Stimulated activated CD4-positive, alpha-beta T cell treated with anti-CD3 and anti-CD28 coated beads, Interleukin-12 subunit alpha, Interleukin-12 subunit beta, amount 100 ng/mL, for 24 hours (primary cell): ENCODE data around the gene YBX2.

Source experiments
- DNase-seq, 2 experiments: peaks; one replicate each; pipeline ENCODE4 v3.0.0-alpha.2; 2020; ENCODE audit warnings: low read depth in 2 of 2

Gene YBX2

DNA sequence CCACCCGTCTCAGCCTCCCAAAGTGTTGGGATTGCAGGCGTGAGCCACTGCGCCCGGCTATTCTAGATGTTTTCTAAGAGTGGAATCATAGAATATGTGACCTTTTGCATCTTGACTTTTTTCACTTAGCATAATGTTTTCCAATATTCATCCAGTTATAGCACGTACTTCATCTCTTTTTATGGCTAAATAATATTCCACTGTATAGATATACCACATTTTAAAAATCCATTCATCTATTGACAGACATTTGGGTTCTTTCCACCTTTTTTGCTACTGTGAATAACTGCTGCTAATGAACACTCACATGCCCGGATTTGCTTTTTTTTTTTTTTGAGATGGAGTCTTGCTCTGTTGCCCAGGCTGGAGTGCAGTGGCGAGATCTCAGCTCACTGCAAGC is 9.7 kb upstream of the YBX2 start:
- DNase-seq, result no peak

DNA sequence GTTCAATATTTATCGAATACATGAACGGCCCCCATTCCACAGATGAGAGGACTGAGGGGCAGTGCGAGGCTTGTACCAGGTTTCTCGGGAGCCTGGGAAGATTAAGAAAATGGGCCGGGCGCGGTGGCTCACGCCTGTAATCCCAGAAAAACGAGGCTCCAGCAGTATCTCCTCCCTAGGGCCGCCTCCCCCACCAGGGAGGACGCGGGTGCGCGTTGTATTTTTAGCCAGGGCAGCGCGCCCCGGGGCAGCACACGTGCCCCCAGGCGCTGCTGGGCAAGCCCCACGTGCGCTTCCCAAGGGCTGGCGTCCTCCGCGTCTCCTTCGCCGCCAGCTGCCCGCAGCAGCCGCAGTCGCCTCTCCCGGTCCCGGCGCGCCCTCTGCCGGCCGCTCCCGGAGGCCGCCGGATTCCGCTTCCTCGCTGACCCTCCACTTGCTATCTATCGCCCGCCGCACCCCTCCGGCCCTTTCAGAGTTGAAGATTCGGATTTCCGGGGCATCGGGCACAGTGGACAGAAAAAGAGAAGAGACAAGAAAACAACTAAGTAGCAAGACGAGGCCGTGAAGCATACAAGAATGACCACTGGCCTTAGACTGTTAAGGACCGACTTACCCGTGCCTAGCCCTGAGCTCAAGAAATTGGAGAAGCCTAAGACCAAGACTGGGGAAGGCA is 1.9 kb upstream of the YBX2 start:
- peak in 1 of 2 experiments; percentile 65 for DNase-seq

DNA sequence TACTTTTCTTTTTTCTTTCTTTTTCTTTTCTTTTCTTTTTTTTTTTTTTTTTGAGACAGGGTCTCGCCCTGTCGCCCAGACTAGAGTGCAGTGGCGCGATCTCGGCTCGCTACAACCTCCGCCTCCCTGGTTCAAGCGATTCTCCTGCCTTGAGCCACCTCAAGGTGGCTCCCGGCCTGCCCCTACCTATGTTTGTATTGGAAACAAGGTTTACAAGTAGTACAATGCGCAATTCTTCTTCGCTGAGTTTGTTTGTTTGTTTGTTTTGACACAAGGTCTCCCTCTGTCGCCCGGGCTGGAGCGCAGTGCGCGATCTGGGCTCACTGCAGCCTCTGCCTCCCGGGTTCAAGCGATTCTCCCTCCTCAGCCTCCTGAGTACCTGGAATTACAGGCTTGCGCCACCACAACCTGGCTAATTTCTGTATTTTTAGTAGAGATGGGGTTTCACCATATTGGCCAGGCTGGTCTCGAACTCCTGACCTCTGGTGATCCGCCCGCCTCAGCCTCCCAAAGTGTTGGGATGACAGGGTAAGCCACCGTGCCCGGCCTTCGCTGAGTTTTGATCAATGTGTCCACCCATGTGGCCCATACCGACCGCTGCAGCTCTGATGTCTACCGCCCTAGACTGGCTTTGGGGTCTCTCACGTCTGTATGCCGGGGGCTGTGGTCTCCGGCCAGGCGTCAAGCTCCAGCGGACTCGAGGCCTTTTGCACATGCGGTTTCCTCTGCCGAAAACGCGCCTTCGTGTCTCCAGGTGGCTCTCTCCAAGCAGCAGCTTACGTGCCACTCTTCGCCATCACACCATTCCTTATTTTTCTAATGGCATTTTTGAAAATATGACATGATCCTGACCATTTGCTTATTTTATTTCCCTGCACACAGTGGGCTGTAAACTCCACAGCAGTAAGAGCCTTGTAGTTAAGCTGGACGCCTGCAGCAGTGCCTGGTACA is 1.1 kb upstream of the YBX2 start:
- DNase-seq, result no peak

DNA sequence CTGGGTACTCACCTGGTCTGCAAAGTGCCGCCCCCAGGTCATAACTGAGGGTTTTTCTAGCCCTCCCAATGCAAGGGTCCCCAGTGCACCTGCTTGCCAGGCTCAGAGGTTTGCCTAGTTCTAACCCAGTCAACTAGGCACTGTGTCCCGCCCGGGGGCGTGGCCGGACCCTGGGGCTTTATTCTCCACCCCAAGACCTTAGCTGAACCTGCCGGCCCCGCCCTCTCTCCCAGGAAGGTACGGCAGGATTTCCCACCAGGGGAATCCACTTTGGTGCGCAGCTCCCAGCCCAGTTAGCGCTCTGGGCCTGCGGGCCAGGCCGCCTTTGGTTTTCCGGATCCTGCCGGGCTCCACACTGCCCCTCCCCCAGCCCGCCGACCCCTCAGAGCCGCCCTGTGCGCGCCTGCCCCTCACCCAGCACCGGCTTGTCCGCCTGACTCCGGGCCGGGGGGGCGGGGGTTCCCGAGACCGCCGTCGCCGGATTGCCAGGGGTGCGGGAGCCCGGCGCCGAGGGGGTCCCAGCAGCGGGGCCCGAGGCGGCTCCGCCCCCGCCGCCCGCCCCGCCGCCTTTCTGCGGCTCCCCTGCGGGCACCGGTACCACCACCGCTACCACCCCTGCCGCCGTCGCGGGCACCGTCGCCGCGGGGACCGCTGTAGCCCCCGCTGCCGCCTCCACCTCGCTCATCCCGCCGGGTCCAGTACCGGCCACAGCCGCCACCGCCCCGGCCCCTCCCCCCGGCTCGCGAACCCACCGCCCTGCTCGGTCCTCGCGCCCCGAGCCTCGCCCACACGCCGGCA is 424 bp downstream of the YBX2 start:
- no peak for DNase-seq

DNA sequence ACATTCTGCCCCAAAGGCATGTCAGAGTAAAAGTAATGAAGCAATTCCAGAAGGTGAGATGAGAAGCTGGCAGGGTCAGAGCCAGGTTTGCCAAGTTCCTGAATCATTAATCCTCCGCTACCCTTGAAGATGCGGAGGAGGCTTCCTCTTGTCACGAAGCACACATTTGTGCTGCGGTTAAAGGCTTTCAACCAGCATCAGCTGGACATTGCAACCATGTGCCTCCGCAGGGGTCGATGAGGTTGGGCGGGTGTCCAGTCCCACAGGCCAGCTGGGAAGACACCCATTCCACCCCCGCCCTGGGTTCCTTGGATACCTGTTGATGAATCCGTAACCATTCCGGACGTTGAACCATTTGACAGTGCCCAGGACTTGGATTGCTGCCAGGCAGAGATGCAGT is 1.3 kb downstream of the YBX2 start:
- no peak for DNase-seq

DNA sequence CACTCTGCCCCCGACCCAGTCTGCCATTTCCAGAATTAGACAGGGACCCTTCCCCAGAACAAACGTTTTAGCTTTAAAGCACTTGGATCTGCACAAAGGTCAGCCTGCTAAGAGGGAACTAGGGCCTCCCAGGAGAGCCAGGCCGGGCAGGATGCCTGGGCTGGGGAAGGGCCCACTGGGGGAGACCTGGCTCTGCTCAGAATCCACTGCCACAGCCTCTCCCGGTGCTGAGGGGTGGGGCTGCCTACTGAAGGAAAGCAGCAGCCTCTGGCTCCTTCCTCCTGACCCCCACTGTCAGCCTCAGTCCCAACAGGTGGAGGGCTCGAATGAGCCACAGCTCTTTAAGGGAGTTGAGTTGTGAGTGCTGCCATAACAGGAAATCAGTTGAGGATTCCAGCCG is 1.7 kb downstream of the YBX2 start:
- no peak for DNase-seq

DNA sequence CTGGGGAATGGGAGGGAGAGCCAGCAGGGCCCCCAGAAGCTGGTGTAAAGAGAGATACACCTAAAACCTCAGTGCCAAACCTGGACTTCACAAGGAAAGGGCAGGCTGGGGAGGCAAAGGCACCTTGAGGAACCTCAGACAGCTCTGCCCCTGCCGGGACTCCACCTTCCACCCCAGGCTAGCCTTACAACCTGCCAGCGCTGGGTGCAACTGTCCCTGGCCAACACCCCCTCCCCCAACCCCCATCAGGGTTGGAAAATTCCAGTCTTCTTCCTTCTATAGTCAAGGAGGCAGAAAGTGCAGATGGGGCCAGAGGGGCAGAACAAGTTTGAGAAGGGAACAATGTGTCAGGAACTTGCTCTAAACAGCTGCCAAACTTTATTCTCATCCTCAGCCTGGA is 2.2 kb downstream of the YBX2 start:
- DNase-seq, result no peak

DNA sequence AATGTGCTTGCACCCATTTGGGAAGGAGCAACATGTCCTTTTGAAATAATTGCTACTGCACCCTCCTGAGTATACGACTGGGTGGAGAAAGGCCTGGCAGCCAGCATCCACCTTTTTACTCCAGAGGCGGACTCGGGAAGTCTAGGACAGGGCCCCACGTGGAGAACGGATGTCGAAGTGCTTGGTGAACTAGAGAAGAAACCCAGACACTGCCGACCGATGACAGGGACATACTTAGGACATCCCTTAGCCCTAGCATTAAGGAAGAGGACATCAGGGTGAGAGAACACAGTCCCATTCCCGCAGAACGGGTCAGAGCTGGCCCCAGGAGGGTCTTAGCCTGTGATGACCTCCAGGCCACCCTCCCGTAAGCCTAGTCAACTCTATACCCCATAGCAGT is 3.8 kb downstream of the YBX2 start:
- DNase-seq, result no peak

DNA sequence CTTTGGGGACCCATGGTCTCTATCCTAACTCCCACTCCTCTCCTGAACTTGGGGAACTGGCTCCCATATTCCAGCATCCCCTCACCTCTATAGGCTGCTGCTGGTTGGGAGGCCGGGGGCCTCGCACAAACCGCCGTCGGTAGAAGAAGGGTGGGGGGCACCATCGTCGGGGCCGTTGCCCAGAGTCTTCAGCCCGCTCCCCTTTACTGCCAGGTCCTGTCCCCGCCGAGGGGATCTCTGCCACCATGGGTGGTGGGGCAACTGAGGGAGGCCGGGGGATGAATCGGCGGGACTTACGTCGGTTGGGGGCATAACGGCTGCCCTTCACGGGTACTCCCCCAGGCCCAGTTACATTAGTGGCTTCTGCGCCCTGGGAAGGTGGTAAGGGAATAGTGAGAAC is 4.3 kb downstream of the YBX2 start:
- DNase-seq, result no peak

DNA sequence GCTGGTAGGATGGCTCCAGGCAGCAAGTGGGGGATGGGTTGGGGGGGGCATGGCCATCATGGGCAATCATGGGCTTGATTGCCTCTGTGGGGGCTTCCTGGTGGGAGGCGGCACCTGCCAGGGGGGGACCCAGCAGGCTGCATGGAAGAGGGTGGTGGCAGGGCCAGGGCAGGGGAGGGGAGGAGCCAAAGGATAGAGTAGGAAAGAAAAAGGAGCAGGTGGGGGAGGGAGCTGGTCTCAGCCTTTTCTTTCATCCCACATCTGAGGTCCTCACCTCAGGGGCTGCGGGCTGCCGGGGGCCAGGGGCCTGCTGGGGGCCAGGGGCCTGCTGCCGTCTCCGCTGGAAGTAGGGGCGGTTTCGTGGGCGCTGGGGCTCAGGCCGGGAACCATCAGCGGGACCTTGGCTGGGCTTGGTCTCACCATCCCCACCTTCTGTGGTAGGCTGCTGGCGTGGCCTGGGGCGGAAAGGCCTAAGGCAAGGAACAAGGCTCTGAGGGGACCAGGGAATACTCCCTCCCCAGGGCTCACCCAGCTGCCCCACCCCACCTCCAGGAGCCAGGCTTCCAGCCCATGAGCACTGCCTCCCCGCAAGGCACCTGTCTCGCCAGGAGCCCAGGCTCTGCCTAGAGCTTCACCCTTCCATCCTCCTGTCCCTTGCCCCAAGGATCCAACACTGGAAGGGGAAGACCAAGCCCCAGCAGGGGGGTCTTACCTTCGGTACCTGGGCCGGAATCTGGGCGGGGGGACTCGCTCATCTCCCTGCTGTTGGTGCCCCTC is 5.0 kb downstream of the YBX2 start:
- DNase-seq, result no peak

DNA sequence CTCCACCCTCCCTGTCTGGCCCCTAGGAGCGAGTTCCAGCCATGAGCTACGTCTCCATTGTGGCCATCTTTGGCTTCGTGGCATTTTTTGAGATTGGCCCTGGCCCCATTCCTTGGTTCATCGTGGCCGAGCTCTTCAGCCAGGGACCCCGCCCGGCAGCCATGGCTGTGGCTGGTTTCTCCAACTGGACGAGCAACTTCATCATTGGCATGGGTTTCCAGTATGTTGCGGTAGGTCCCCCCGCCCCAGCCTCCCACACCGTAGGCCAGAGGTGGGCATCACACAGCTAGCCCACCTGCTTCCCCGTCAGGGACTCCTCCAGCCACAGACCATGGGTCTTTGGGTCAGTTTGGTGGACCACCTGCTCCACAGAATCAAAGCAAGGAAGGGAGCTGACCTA is 8.8 kb downstream of the YBX2 start:
- DNase-seq, result no peak

DNA sequence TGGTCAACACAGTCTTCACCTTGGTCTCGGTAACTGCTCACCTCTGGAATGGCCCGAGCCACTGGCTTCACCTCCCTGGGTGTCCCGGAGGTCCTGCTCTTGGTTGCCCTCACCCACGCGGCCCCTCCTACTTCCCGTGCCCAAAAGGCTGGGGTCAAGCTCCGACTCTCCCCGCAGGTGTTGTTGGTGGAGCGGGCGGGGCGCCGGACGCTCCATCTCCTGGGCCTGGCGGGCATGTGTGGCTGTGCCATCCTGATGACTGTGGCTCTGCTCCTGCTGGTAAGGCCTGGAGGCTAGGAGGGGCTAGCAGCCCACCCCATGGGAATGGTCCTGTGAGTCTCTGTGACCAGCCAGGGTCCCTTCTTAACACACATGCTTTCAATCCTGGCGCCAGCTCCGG is 9.5 kb downstream of the YBX2 start:
- no peak for DNase-seq

DNA sequence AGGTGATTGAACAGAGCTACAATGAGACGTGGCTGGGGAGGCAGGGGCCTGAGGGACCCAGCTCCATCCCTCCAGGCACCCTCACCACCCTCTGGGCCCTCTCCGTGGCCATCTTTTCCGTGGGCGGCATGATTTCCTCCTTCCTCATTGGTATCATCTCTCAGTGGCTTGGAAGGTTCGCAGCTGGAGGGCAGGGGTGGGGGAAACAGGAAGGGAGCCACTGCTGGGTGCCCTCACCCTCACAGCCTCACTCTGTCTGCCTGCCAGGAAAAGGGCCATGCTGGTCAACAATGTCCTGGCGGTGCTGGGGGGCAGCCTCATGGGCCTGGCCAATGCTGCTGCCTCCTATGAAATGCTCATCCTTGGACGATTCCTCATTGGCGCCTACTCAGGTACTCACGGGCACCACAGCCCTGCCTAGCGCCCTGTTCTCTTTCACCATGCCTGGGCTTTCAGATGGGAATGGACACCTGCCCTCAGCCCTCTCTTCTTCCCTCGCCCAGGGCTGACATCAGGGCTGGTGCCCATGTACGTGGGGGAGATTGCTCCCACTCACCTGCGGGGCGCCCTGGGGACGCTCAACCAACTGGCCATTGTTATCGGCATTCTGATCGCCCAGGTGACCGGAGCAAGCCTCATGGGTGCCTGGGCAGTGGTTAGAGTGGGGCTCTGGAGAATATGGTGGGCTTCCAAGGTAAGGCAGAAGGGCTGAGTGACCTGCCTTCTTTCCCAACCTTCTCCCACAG is 10.8 kb downstream of the YBX2 start:
- DNase-seq, result no peak

DNA sequence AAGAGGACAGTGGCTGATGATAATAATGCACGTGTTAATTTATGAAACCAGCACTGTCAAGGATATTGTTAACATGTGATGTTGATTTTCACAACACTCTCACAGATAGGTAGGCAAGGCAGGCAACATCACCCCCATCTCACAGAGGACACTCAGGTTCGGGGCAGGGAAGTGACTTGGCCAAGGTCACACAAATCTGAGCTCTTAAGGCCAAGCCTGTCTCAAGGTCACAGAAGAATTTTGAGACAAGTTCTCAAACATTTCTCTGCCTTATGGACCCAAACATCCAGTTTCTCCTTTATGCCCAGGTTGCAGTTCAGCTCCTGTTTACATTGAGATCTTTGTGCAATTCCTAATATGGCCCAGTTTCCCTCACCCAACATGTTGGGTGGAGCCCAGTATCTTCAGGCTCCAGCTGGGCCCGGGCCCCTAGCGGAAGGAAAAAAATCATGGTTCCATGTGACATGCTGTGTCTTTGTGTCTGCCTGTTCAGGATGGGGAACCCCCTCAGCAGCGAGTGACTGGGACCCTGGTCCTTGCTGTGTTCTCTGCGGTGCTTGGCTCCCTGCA is 11.6 kb downstream of the YBX2 start:
- DNase-seq, result no peak

DNA sequence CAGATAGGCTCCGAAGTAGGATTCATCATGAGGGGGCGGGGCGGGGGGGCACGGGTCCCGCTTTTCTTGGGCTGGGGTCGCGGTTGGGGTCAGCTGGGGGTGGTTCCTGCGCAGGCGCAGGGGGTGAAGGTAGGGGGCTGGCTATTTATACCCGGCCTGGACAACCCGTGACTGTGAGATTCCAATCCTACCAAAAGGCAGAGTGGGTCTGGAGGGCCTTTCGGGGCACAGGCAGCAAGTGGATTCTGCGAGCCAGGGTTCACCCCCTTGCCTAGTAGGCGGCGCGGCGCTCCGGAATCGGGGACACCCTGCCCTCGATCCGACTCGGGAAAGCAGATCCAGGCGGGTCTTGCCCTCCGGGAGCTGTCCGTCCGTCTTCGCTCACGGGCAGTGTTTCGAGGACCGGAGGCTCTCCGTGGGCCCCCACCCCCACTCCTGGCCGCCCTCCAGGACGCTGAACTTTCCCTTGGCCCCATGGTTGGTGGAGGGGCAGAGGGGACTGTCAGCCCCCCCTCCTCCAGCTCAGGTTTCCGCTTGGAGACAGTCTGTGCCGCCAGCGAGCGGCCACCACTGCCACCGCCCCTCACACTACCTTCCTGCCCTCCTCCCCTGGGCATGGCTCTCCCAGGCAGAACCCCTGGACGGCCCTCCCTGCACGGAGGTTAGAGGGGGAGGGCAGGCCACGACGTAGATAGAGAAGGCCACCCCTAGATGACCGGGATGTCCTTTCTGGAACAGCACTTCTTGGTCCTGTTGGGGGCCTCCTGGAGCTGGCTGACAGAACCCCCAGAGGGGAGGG is 12.3 kb downstream of the YBX2 start:
- DNase-seq, result no peak

DNA sequence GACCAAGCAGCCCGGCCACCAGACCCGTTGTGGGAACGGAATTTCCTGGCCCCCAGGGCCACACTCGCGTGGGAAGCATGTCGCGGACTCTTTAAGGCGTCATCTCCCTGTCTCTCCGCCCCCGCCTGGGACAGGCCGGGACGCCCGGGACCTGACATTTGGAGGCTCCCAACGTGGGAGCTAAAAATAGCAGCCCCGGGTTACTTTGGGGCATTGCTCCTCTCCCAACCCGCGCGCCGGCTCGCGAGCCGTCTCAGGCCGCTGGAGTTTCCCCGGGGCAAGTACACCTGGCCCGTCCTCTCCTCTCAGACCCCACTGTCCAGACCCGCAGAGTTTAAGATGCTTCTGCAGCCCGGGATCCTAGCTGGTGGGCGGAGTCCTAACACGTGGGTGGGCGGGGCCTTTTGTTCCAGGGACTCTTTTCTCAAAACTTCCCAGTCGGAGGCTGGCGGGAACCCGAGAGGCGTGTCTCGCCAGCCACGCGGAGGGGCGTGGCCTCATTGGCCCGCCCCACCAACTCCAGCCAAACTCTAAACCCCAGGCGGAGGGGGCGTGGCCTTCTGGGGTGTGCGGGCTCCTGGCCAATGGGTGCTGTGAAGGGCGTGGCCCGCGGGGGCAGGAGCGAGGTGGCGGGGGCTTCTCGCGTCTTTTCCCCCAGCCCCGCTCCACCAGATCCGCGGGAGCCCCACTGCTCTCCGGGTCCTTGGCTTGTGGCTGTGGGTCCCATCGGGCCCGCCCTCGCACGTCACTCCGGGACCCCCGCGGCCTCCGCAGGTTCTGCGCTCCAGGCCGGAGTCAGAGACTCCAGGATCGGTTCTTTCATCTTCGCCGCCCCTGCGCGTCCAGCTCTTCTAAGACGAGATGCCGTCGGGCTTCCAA is 13.1 kb downstream of the YBX2 start, which contains the start of gene SLC2A4:
SLC2A4 (plus strand) TSS at position 645 of the 879 bp plus-strand sequence; CDS start at position 862, 217 bp downstream.
- DNase-seq, result peak; percentile 82 to 94

DNA sequence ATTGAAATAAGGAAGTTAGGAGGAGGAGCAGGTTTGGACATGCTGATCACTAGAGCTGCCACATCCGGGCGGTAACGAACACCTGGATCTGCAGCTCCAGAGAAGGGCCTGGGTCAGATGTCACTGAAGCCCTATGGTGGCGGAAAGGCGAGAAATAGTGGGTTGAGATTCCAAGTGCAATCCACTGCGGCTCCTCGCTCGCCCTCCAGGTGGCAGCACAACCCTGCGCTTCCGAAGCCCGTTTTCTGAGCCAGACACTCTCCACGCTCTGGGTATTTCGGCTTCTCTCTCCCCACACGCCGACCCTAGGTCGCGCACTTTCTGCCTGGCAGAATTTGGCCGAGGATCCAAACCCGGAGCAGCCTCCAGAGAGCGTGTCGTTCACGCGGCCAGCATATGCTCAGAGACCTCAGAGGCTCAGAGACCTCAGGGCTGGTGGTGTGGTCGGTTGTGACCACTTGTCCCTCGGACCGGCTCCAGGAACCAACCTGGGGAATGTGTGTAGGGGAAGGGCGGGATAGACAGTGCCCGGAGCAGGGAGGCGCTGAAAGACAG is 13.8 kb downstream of the YBX2 start:
- peak; percentile 70 to 82 for DNase-seq

DNA sequence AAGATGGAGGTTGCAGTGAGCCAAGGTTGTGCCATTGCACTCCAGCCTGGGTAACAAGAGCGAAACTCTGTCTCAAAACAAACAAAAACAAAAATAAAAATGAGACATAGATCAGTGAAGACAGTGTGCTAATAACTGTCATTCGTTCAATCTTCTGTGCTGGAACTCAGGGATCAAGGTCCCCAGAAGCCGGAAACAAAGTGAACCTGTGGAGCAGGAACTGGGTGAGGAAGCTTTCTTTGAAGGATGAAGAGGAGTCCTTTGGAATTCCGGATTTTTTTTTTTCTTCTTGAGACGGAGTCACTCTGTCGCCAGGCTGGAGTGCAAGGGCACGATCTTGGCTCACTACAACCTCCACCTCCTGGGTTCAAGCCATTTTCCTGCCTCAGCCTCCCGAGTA is 15.0 kb downstream of the YBX2 start:
- no peak for DNase-seq
